ENCODE results near the gene LSM2. TPM values are rescaled to one million over a fixed set of nuclear protein-coding genes. Genes with fewer than 3 reads are reported as not detected.
A peak's percentile ranks its signal among the peaks of the same experiment; 100 is the strongest.
"Not testable (repeated sequence)": the region's sequence is repeated elsewhere in the genome, so short reads cannot be mapped to it uniquely, and the experiment has no call there.

Gene LSM2
- total and polyA plus RNA-seq, 2 donors (not counting 1 experiment from before 2014, with no cell fraction given) = 52.4 to 57.4 TPM

DNA sequence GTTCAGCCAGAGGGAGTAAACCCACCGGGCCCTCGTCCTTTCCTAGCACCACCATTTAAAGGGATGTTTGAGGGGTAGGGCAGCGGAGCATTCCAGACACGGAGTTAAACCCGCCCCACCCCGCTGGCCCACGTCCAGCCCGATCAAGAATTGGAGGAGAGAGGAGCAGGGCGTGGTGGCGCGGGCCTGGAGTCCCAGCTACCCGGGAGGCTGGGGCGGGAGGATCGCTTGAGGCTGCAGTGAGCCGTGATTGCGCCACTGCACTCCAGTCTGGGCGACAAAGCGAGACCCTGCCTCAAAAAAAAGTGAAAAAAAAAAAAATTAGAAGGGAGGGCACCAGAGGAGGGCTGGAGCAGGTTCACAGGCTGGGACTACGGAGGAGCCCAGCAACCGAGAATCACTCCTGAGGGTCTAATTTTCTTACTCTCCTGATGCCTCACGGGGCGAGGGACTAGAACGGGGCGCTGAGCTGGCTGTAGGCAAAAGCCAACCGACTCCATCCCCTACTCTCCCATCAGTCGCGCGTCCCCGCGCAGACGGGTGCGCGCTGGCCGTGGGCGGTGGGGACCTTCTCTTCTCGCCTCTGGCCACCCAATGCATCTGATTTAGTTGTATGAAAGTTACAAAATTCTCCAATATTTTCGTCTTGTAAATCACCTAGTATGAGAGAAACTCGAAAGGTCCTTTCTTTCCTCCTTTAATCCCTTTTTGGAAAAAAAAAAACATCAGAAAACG, 14.7 kb upstream of the LSM2 start:
- peak overlapping the region; percentile 77 to 78 for H3K27ac ChIP-seq (ENCODE audit: low read length in 2 of 2)
- H3K27me3 ChIP-seq (replicated peaks in 1 of 4; ENCODE audit: control extremely low read depth in 1 of 4, control insufficient read depth in 3 of 4, insufficient read depth in 4 of 4, low read length in 3 of 4) = no peaks in the 10 kb centered on the region
- H3K4me3 Mint-ChIP-seq = peak overlapping the region; percentile 89
- intact Hi-C loops (cut with micrococcal nuclease) = no loop called here
- CTCF ChIA-PET = interaction anchor here (0.7 kb wide), 1 partner anchor 9 kb away, joined by 3 read pairs; no protein-coding TSS in a partner anchor
- TF ChIP-seq, protein P1, sequence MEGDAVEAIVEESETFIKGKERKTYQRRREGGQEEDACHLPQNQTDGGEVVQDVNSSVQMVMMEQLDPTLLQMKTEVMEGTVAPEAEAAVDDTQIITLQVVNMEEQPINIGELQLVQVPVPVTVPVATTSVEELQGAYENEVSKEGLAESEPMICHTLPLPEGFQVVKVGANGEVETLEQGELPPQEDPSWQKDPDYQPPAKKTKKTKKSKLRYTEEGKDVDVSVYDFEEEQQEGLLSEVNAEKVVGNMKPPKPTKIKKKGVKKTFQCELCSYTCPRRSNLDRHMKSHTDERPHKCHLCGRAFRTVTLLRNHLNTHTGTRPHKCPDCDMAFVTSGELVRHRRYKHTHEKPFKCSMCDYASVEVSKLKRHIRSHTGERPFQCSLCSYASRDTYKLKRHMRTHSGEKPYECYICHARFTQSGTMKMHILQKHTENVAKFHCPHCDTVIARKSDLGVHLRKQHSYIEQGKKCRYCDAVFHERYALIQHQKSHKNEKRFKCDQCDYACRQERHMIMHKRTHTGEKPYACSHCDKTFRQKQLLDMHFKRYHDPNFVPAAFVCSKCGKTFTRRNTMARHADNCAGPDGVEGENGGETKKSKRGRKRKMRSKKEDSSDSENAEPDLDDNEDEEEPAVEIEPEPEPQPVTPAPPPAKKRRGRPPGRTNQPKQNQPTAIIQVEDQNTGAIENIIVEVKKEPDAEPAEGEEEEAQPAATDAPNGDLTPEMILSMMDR (IDR thresholded peaks at IDR 0.05) = no peak
- TF ChIP-seq EZH2 (IDR thresholded peaks at IDR 0.05; ENCODE audit: borderline replicate concordance, insufficient read depth, low read depth, low read length, poor library complexity, severe bottlenecking) = no peak
- ATAC-seq (ENCODE audit: low read depth) = peak; percentile 52
- peak overlapping the region; percentile 59 to 79 (median 77) for H3K4me3 ChIP-seq (ENCODE audit: control extremely low read depth in 1 of 5, extremely low read depth in 1 of 5, insufficient read depth in 1 of 5, low read depth in 2 of 5, low read length in 4 of 5)
- no peaks in the 10 kb centered on the region for H3K9me3 ChIP-seq (ENCODE audit: control extremely low read depth in 1 of 3, control insufficient read depth in 2 of 3, insufficient read depth in 1 of 3, low read length in 2 of 3)
- H2AFZ ChIP-seq (ENCODE audit: insufficient read depth, low read depth, low read length, poor library complexity, severe bottlenecking) = peak overlapping the region; percentile 84
- peak overlapping the region; percentile 98 for H3K27ac Mint-ChIP-seq
- no peaks in the 10 kb centered on the region for H3K79me2 ChIP-seq (ENCODE audit: control insufficient read depth, insufficient read depth, low read length)
- H3K36me3 ChIP-seq (replicated peaks in 1 of 2; ENCODE audit: control extremely low read depth in 1 of 2, control insufficient read depth in 1 of 2, extremely low read depth in 1 of 2, insufficient read depth in 2 of 2, low read length in 1 of 2) = no peaks in the 10 kb centered on the region
- no peak for DNase-seq
- H3K4me1 ChIP-seq (ENCODE audit: control insufficient read depth in 2 of 2, insufficient read depth in 2 of 2, low read length in 2 of 2) = peaks cover 26 to 41% of the 10 kb centered on the region in 2 donors
- no peaks in the 10 kb centered on the region for H3K27me3 Mint-ChIP-seq
- H3K4me1 Mint-ChIP-seq = peaks cover 29% of the 10 kb centered on the region
- 16% methylated on average over 19 of the region's 39 CpGs for WGBS (ENCODE audit: insufficient coverage)
- POLR2A ChIA-PET = interaction anchor here (0.6 to 1.2 kb wide), 5 partner anchors 16 to 169 kb away, joined by 3 to 8 read pairs (median 5); partner anchors contain the start of genes BAG6 and VARS1
- H3K9ac ChIP-seq (ENCODE audit: low read length) = peak overlapping the region; percentile 75
- peak overlapping the region; percentile 83 for H3K4me2 ChIP-seq (replicated peaks; ENCODE audit: low read depth, low read length, poor library complexity, severe bottlenecking)
- no peaks in the 10 kb centered on the region for H3K9me3 Mint-ChIP-seq (ENCODE audit: insufficient read depth)
- H4K20me1 ChIP-seq (ENCODE audit: control insufficient read depth, insufficient read depth, low read length, poor library complexity, severe bottlenecking) = no peaks in the 10 kb centered on the region

DNA sequence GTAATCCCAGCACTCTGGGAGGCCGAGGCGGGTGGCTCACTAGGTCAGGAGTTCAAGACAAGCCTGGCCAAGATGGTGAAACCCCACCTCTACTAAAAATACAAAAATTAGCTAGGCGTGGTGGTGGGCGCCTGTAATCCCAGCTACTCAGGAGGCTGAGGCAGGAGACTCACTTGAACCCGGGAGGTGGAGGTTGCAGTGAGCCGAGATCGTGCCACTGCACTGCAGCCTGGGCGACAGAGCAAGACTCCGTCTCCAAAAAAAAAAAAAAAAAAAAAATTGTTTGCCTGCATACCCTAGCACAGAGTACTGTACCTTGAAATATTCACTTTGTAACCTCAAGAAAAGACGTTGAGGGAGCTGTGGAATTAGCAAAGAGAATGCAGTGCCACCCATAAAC, 13.6 kb upstream of the LSM2 start:
- H3K36me3 ChIP-seq (replicated peaks in 1 of 2; ENCODE audit: control extremely low read depth in 1 of 2, control insufficient read depth in 1 of 2, extremely low read depth in 1 of 2, insufficient read depth in 2 of 2, low read length in 1 of 2); H3K27me3 Mint-ChIP-seq; H3K9ac ChIP-seq (ENCODE audit: low read length); intact Hi-C loops (cut with micrococcal nuclease); DNase-seq; H3K9me3 ChIP-seq (ENCODE audit: control extremely low read depth in 1 of 3, control insufficient read depth in 2 of 3, insufficient read depth in 1 of 3, low read length in 2 of 3); H3K4me3 Mint-ChIP-seq; ATAC-seq (ENCODE audit: low read depth); H2AFZ ChIP-seq (ENCODE audit: insufficient read depth, low read depth, low read length, poor library complexity, severe bottlenecking); H4K20me1 ChIP-seq (ENCODE audit: control insufficient read depth, insufficient read depth, low read length, poor library complexity, severe bottlenecking); H3K4me2 ChIP-seq (replicated peaks; ENCODE audit: low read depth, low read length, poor library complexity, severe bottlenecking); H3K9me3 Mint-ChIP-seq (ENCODE audit: insufficient read depth); H3K4me3 ChIP-seq (ENCODE audit: control extremely low read depth in 1 of 5, extremely low read depth in 1 of 5, insufficient read depth in 1 of 5, low read depth in 2 of 5, low read length in 4 of 5); H3K27ac Mint-ChIP-seq; H3K27ac ChIP-seq (ENCODE audit: low read length in 2 of 2); H3K79me2 ChIP-seq (ENCODE audit: control insufficient read depth, insufficient read depth, low read length); H3K27me3 ChIP-seq (replicated peaks in 1 of 4; ENCODE audit: control extremely low read depth in 1 of 4, control insufficient read depth in 3 of 4, insufficient read depth in 4 of 4, low read length in 3 of 4): not testable (repeated sequence)
- 96% methylated on average over 7 of the region's 10 CpGs for WGBS (ENCODE audit: insufficient coverage)
- ChIA-PET POLR2A (interaction anchor here (0.7 kb wide), 1 partner anchor 90 kb away, joined by 11 read pairs; no protein-coding TSS in a partner anchor), CTCF (interaction anchor here (0.9 to 1.5 kb wide), 3 partner anchors 68 to 93 kb away, joined by 3 to 7 read pairs (median 4); no protein-coding TSS in a partner anchor)
- H3K4me1 Mint-ChIP-seq = peaks cover 25% of the 10 kb centered on the region
- H3K4me1 ChIP-seq (ENCODE audit: control insufficient read depth in 2 of 2, insufficient read depth in 2 of 2, low read length in 2 of 2) = peaks cover 24 to 33% of the 10 kb centered on the region in 2 donors
